OCI-LY7 (cell line): Measurements from ENCODE around the gene TCERG1L.

Source experiments
- EZH2phosphoT487 ChIP-seq: fragments of 200-600 bp; sonication (generic); IDR thresholded peaks from 2 replicates; pipeline ENCODE4 v1.6.1; 2018; ENCODE audit warnings: low read depth, borderline replicate concordance, mild to moderate bottlenecking, mixed run types, antibody characterized with exemption, low read length, moderate library complexity, mixed read lengths
- TF ChIP-seq, protein P1 (sequence below): fragments of 200-600 bp; sonication (generic); conservative IDR thresholded peaks from 2 replicates; pipeline ENCODE4 v1.5.1; 2014; ENCODE audit warnings: mild to moderate bottlenecking, antibody characterized with exemption, low read length, moderate library complexity, mixed read lengths

DNA sequence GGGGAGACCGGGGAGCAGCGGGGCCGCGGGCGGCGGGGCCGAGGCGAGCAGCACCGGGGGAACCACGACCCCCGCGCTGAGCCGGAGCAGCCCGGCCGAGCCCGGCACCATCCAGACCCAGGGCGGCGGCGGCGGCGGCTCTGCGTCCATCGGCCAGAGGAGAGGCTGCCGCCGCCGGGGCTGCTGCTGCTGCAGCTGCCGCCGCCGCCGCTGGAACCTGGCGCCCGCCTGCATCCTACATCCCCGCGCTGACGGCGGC, 190 bp downstream of the TCERG1L start:
- TF ChIP-seq, protein P1, sequence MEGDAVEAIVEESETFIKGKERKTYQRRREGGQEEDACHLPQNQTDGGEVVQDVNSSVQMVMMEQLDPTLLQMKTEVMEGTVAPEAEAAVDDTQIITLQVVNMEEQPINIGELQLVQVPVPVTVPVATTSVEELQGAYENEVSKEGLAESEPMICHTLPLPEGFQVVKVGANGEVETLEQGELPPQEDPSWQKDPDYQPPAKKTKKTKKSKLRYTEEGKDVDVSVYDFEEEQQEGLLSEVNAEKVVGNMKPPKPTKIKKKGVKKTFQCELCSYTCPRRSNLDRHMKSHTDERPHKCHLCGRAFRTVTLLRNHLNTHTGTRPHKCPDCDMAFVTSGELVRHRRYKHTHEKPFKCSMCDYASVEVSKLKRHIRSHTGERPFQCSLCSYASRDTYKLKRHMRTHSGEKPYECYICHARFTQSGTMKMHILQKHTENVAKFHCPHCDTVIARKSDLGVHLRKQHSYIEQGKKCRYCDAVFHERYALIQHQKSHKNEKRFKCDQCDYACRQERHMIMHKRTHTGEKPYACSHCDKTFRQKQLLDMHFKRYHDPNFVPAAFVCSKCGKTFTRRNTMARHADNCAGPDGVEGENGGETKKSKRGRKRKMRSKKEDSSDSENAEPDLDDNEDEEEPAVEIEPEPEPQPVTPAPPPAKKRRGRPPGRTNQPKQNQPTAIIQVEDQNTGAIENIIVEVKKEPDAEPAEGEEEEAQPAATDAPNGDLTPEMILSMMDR, result no peak
- no peak for TF ChIP-seq EZH2phosphoT487
